HG03558 (cell line): ENCODE data around the gene GYPC.
"Not testable (repeated sequence)": the region's sequence is repeated elsewhere in the genome, so short reads cannot be mapped to it uniquely, and the experiment has no call there.

Experiments
- ATAC-seq: cut with Tn5 transposase; IDR thresholded peaks from one replicate; pipeline ENCODE4 v1.9.1; 2021; ENCODE audit warnings: moderate number of reproducible peaks; ENCODE audit not compliant: unreplicated experiment; ENCODE audit errors: extremely low read depth

The GYPC gene

DNA sequence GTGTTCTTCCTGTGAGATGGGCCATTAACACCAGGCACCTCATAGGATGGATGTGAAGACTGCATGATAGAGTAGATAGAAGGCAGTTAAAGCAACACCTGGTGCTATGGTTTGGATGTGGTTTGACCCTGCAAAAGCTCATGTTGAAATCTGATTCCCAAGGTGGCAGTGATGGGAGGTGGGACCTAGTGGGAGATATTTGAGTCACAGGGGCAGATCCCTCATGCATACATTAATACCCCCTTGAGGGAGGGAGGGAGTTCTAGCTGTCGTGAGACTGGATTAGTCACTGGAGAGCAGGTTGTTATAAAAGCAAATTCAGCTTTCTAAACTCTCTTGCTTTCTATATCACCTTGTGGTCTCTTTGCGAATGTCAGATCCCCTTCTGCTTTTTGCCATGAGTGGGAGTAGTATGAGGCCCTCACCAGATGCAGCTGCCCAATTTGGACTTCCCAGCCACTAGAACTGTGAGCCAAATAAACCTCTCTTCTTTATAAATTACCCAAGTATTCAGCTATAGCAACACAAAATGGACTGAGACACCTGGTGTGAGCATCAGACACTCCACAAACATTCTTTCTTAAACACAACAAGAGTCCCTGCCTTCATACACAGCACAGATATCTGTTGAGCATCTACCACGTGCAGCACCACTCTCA, 37.1 kb downstream of the GYPC start:
- not testable (repeated sequence) for ATAC-seq

- ATAC-seq: no peak
These were observed 40.9 kb downstream of the GYPC start for GRCh38 chr2:126696644-126697520.

DNA sequence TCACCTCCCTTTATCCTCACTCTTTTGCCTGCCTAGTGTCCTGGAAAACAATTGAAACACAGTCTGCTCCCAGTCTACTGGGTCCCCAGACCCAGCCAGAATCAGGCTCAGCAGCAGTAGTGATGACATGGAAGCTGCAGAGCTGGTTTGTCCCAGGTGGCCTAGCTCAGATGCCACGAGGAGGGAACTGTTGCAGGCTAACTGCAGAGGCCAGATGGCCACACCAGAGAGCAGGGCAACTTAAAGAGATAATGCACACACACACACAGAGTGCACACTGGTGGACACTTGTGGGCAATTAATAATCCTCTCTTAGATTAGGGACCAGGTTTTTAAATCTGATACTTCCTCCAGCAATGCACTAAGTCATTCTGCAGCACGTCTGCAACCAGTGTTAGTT, 42.4 kb downstream of the GYPC start:
- no peak for ATAC-seq

DNA sequence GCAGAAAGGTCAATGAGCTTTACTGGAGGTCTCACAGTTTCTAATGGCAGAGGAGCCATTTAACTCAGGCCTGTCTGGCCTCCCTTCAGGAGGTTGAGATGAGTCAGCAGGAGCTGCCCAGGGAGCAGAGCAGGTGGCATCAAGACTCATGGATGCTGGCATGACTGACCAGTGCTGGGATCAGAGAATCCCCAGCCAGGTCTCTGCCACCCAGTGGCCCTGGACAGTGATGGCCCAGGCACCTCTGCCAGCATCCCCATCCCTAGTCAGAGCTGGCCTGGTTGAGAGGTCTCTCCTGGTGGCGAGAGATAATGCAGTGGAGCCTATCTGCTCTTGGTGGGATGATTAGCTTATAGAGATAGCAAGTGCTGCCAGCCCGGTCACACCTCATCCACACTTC, 43.1 kb downstream of the GYPC start:
- ATAC-seq: no peak

DNA sequence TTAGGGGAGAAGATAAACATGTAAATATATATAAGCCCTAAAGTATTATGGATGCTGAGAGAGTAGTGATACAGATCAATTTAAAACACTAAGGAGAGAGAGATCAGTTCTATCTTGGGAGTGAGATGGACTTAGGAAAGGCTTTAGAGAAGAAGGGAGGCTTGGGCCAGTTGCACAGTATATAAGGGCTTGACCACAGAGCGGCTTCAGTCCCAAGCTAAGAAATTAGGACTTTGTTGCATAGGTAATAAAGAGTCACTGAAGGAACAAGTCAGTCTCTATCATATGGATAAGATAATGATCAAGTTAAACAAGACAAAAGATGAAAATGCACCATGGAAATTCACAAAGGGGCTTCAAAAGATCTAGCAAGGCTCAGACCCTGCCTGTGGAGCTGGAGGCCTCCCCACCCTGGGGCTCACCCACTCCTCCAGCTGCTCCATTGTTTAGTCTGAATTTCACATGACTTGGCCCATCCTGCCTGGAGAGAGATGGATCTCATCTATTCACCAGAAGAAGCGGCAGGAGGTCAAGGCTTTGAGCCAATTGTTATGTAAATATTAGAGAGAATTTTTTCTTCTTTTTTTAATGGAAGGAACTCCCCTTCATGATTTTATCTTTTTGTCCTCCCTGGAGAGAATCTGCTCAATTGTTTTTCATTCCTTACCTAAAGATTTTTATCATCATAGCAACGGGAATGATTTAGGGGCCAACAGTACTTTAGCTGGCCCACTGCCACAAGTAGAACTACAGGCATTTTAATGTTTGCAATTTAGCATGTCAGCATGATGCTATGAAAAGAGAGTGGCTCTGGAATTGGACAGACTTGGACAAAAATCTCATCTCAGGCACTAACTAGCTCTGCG, 44.0 kb downstream of the GYPC start:
- ATAC-seq: no peak

DNA sequence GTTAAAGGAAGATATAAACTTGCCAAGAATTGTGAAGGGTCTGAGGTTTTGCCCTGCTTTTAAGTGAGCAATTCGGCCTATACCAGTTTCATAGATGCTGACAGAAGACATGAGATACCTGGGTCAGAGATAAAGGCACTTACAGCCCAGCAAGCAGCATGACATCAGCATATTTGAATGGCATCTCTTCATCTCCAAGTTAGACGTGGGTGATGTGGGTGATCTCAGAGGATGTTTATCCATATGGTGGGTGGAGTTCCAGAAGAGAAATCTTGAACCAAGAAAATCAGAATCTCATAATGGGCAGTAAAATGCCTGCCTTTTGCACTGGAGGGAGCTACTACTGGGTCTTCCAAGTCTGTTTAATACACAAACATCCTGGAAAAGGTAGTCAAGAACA, 44.7 kb downstream of the GYPC start:
- ATAC-seq: no peak

- no peak for ATAC-seq
These were observed 47.4 kb downstream of the GYPC start for GRCh38 chr2:126703311-126703710.

DNA sequence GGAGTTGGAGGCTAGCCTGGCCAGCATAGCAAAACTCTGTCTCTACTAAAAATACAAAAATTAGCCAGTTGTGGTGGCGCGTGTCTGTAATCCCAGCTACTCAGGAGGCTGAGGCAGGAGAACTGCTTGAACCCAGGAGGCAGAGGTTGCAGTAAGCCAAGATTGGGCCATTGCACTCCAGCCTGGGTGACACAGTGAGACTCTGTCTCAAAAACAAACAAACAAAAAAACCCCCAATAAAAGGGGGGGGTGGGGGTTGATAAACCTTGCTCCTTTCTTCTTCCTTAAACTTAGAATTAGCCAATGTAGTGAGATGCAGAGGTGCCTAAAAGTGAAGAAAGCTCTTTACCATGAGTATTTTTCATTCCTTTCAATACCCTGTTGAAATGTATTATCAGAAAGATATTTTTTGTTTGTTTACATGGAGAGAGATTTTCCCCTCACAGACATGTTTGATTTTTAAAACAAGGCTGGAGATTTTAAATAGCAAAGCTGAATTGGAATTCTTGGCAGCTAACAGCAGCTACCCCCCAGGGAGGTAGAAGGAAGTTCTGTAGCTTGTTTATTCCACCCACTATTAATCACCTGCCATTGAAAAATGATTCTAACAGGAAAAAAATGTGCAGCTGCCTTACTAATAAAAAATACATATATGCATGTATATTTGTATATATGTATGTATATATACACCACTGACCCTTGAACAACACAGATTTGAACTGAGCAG, 48.6 kb downstream of the GYPC start:
- no peak for ATAC-seq

DNA sequence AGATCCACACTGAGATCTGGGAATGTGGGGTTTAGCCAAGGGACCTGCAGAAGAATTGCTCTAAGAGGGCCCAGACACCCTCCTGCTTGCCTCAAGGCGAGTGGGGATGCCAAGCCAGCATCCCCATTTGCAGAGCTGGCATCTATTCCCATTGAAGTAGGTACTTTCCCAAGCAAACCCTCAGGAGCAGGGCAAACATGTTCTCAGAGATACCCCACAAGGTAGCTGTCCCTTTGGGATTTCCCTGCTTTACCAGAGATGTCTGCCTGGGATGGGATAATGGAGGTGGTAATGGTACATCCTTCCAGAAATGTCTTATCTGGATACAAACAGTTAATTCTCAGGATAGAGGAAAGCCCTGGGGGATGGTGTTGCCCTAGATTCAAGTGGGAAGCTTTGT, 51.2 kb downstream of the GYPC start:
- ATAC-seq: no peak

- ATAC-seq: no peak
These were observed 52.0 kb downstream of the GYPC start for GRCh38 chr2:126707941-126708340.

DNA sequence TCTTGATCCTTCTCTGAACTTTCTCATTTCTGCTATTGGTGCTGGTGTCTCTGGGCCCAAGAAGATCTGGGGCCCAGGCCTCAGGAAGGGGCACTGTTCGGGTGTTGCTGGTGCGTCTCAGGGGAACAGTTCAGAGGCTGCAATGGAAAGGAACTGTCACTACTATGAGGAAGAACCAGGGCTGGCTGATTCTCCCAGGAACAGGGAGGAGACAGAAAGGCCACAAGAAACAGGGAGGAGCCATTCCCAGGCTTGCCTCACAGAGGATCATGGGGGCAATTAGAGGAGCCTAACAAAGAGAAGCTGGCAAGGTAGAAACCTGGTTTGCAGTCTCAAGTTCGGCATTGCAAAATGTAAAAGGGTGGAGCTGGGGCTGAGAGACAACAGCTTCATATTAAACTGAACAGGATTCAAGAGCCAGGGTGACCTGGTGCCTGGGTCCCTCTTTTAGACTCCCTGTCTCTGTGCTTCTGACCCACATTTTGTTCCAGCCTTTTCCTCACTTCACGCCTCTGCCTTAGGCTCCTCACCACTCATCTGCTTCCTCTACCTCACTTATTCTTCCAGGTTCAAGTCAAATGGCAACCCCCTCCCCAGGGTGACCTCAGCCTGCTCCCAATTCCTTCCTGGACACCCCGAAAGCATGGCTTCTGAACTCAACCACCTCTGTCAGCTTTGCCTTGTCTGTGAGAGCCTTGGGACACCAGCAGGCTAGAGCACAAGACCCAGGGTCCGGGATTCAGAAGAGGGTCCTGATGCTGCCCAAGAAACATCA, 58.4 kb downstream of the GYPC start:
- no peak for ATAC-seq

- ATAC-seq: no peak
These were observed 59.2 kb downstream of the GYPC start for GRCh38 chr2:126715111-126715510.

- no peak for ATAC-seq
These were observed 59.8 kb downstream of the GYPC start for GRCh38 chr2:126715576-126716406.

DNA sequence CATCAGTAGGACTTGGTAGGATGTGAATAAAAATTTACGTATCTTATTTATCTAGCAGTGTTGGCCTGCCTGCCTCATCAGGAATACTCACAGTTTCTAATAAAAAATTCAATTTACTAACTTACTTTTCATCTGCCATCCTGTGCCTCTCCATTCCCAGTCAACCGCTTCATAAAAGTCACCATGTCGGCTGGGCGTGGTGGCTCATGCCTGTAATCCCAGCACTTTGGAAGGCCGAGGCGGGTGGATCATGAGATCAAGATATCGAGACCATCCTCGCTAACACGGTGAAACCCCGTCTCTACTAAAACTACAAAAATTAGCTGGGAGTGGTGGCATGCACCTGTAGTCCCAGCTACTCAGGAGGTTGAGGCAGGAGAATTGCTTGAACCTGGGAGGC, 61.3 kb downstream of the GYPC start:
- ATAC-seq: not testable (repeated sequence)

GRCh38 chr2:126717928-126718327, 62.0 kb downstream of the GYPC start:
- no peak for ATAC-seq

- ATAC-seq: no peak
These were observed 63.4 kb downstream of the GYPC start for GRCh38 chr2:126719191-126719832.

GRCh38 chr2:126719833-126720351, 63.9 kb downstream of the GYPC start:
- no peak for ATAC-seq

- ATAC-seq: no peak
These were observed 64.7 kb downstream of the GYPC start for GRCh38 chr2:126720638-126721037.
